Activated CD8-positive, alpha-beta T cell treated with anti-CD3 and anti-CD28 coated beads, Interleukin-2, amount 10 ng/mL, durations not matched to agents 7 days and 5 days (primary cell): ENCODE data around the gene SLC7A10. TPM values are rescaled to one million over a fixed set of nuclear protein-coding genes. Genes with fewer than 3 reads are reported as not detected.
"Not testable (repeated sequence)": the region's sequence is repeated elsewhere in the genome, so short reads cannot be mapped to it uniquely, and the experiment has no call there.

Source experiments
- ATAC-seq: fragments of 150-1000 bp; cut with Tn5 transposase; one replicate; pipeline ENCODE4 v1.10.0; 2021; ENCODE audit warnings: moderate library complexity
- CTCF ChIA-PET: fragments of 350-600 bp; sonication (Branson Sonifier 250); formaldehyde crosslinking; loops from one replicate; lab custom pipeline; 2021; ENCODE audit warnings: antibody characterized with exemption; lab: Charles Lee
- POLR2A ChIA-PET: fragments of 350-600 bp; sonication (Branson Sonifier 250); formaldehyde crosslinking; loops from one replicate; lab custom pipeline; 2021; ENCODE audit warnings: antibody characterized with exemption; lab: Charles Lee
- DNase-seq: peaks from one replicate; pipeline ENCODE4 v3.0.0-alpha.2; 2020
- H3K27ac Mint-ChIP-seq: one replicate; pipeline ENCODE4 v1.8.0; 2021; ENCODE audit warnings: mild to moderate bottlenecking, mixed read lengths
- H3K27me3 Mint-ChIP-seq: one replicate; pipeline ENCODE4 v1.8.0; 2021; ENCODE audit warnings: low read depth, mixed read lengths
- H3K36me3 Mint-ChIP-seq: one replicate; pipeline ENCODE4 v1.8.0; 2021; ENCODE audit warnings: low read depth, mixed read lengths
- H3K4me1 Mint-ChIP-seq: one replicate; pipeline ENCODE4 v1.8.0; 2021; ENCODE audit warnings: low read depth, mixed read lengths
- H3K4me3 Mint-ChIP-seq: one replicate; pipeline ENCODE4 v1.8.0; 2021; ENCODE audit warnings: mild to moderate bottlenecking, mixed read lengths
- H3K9me3 Mint-ChIP-seq: one replicate; pipeline ENCODE4 v1.8.0; 2022; ENCODE audit warnings: mixed read lengths; ENCODE audit not compliant: insufficient read depth
- total RNA-seq, 2 experiments: library from RNA; stranded (reverse); gene quantifications; one replicate each; pipeline ENCODE4 v1.2.3, GENCODE V29; 2021

SLC7A10 gene
- total RNA-seq, 2 experiments from 2014 or later, result not detected

GRCh38 chr19:33234092-33234491 is 8.4 kb upstream of the SLC7A10 start:
- ChIA-PET CTCF (interaction anchor here (1.6 kb wide), 1 partner anchor 140 kb away, joined by 9 read pairs; the partner anchor contains the start of gene CEBPG), POLR2A (no interaction called here)
- ATAC-seq, result no peak
- H3K27ac Mint-ChIP-seq, result no peak overlapping the region
- H3K9me3 Mint-ChIP-seq, result no peaks in the 10 kb centered on the region
- DNase-seq, result no peak
- H3K4me3 Mint-ChIP-seq, result no peak overlapping the region
- no peaks in the 10 kb centered on the region for H3K36me3 Mint-ChIP-seq
- H3K4me1 Mint-ChIP-seq, result no peaks in the 10 kb centered on the region
- H3K27me3 Mint-ChIP-seq, result peaks cover 10% of the 10 kb centered on the region

DNA sequence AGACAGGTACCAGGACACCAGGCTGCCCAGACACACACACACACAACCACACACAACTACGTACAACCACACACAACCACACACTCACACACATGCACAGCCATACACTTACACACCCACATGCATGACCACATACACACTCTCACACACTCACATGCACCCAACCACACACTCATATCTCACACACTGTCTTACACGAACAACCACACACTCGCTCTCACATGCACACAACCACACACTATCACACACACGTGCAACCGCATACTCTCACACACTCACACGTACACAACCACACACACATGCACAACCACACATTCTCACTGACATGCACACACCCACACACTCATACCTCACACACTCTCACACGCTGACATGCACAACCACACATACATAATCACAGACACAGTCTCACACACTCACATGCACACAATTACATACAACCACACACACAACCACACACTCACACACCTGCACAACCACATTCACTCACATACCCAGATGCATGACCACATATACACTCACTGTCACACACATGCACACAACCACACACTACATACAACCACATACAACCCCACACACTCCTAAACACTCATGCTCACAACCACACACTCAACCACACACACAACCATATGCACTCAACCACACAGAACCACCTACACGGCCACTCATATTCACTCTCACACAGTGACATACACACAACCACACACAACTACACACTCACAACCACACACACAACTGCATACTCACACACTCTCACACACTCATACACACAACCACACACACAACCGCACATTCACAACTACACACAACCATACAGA is 7.6 kb upstream of the SLC7A10 start:
- Mint-ChIP-seq H3K27me3 (peaks cover 17% of the 10 kb centered on the region), H3K4me3 (no peak overlapping the region), H3K27ac (no peak overlapping the region), H3K4me1 (no peaks in the 10 kb centered on the region), H3K36me3 (peaks cover 4% of the 10 kb centered on the region), H3K9me3 (peaks cover 6% of the 10 kb centered on the region)
- no peak for ATAC-seq
- CTCF ChIA-PET, result no interaction called here
- DNase-seq, result no peak
- POLR2A ChIA-PET, result no interaction called here

DNA sequence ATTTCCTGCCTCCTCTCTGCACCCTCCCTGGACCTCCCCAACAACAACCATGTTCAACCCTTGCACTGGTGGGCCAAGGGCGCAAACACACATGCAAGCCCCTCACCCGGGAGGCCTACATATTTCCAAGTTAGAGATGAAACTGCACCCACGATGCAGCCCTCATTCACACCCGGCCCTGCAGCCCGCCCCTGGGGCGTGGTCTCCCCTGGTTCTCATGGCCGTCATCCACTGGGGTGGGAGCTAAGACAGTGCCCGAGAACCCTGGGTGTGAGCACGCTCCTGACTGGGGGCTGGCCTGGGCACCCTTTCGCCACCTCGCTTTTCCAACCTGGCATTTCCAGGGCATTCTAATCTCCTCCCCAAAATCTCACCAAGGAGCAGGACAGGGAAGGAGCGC is 7.0 kb upstream of the SLC7A10 start:
- no peak for DNase-seq
- Mint-ChIP-seq H3K4me3 (no peak overlapping the region), H3K27me3 (peaks cover 21% of the 10 kb centered on the region), H3K36me3 (peaks cover 7% of the 10 kb centered on the region), H3K27ac (no peak overlapping the region), H3K4me1 (no peaks in the 10 kb centered on the region), H3K9me3 (peaks cover 11% of the 10 kb centered on the region)
- POLR2A ChIA-PET, result no interaction called here
- no peak for ATAC-seq
- CTCF ChIA-PET, result no interaction called here

DNA sequence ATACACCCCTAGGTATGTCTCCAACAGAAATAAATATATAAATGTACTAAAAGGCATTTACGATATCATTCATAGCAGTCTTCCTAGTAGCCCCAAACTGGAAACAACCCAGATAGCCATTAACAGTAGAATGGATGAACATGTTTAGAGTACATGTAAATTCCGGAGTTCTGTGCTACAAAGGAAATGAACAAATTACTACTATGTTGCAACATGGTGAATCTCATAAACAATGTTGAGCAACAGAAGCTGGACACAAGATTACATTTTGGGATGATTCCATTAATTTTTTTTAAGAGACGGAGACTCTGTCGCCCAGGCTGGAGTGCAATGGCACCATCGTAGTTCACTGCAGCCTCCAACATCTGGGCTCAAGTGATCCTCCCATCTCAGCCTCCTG is 5.9 kb upstream of the SLC7A10 start:
- ChIA-PET CTCF (no interaction called here), POLR2A (no interaction called here)
- DNase-seq, result no peak
- no peaks in the 10 kb centered on the region for H3K4me1 Mint-ChIP-seq
- peaks cover 16% of the 10 kb centered on the region for H3K9me3 Mint-ChIP-seq
- H3K27ac Mint-ChIP-seq, result no peak overlapping the region
- H3K36me3 Mint-ChIP-seq, result peaks cover 12% of the 10 kb centered on the region
- peaks cover 29% of the 10 kb centered on the region for H3K27me3 Mint-ChIP-seq
- H3K4me3 Mint-ChIP-seq, result no peak overlapping the region
- ATAC-seq, result no peak

DNA sequence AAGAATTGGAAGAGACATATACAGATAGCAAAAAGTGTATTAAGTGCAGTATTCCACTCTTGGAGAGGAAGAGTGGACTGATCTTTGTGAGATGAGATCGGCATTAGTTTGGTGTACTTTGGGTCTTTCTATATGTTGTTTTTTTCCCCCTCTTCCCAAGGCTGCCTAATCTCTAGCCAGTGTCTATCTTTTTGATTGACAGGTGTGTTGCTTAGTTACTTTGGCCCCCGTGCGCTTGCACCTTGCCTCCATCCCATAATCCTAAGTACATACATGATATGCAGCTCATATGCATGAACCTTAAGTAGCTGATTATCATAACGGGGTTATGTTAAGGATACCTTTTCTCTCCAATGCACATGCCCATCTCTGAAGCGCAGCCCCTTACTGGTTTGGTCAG is 4.3 kb upstream of the SLC7A10 start:
- H3K27me3 Mint-ChIP-seq, result peaks cover 39% of the 10 kb centered on the region
- peaks cover 16% of the 10 kb centered on the region for H3K9me3 Mint-ChIP-seq
- ChIA-PET CTCF (interaction anchor here (0.6 to 1.3 kb wide), 3 partner anchors 12 to 534 kb away, joined by 3 read pairs; no protein-coding TSS in a partner anchor), POLR2A (no interaction called here)
- H3K4me1 Mint-ChIP-seq, result no peaks in the 10 kb centered on the region
- no peak overlapping the region for H3K4me3 Mint-ChIP-seq
- DNase-seq (no peak), ATAC-seq (no peak)
- H3K36me3 Mint-ChIP-seq, result peaks cover 12% of the 10 kb centered on the region
- no peak overlapping the region for H3K27ac Mint-ChIP-seq

DNA sequence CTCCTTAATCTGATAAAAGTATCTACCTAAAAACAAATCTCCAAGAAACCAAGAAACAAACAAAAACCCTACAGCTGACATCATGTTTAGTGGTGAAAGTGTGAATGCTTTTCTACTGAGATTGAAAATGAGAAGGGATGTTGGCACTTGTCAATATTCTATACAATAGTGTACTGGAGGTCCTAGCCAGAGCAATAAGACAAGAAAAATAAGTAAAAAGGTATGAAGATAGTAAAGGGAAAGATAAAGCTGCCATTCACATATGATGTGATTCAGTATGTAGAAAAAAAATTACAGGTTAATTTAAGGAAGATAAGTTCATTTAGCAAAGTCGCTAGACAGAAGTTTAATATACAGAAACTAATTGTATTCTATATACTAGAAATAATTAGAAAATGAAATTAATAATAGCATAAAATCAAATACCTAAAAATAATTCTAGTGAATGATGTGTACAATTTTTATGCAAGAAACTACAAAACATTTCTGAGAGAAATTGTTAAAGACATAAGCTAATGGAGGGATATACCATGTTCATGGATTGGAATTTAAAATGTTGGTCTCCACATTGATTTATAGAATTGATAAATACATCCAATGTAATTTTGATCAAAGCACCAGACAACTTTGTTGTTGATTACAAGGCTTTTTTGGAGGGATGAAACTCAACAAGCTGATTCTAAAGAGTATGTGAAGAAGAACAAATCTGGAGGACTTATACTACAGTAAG is 2.4 kb upstream of the SLC7A10 start:
- H3K27me3 Mint-ChIP-seq, result peaks cover 49% of the 10 kb centered on the region
- POLR2A ChIA-PET, result no interaction called here
- H3K9me3 Mint-ChIP-seq, result peaks cover 16% of the 10 kb centered on the region
- ATAC-seq, result no peak
- no peak overlapping the region for H3K4me3 Mint-ChIP-seq
- DNase-seq, result no peak
- H3K27ac Mint-ChIP-seq, result no peak overlapping the region
- peaks cover 12% of the 10 kb centered on the region for H3K36me3 Mint-ChIP-seq
- CTCF ChIA-PET, result no interaction called here
- no peaks in the 10 kb centered on the region for H3K4me1 Mint-ChIP-seq

DNA sequence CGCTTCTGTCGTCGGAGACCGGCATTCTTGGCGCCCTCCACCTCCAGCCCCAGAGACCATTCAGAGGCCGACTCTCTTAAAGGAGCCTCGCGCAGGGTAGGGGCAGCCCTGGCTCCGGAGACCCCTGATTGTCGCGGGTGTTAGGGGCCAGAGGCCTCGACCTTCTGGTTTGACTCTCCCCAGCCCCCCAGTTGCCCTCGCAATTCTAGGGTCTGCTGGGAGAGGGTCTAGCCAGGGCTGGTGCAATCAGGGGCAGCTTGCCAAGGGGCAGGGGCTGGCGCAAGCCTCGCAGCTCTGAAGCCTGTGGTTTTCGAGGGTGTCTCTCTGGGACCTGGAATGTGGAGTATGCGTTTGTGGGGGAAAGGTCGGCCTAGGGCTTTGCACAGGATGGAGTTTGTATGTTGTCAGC is 1.6 kb upstream of the SLC7A10 start:
- Mint-ChIP-seq H3K9me3 (peaks cover 16% of the 10 kb centered on the region), H3K4me3 (no peak overlapping the region), H3K27ac (no peak overlapping the region), H3K4me1 (no peaks in the 10 kb centered on the region), H3K27me3 (peaks cover 56% of the 10 kb centered on the region), H3K36me3 (peaks cover 12% of the 10 kb centered on the region)
- DNase-seq (no peak), ATAC-seq (no peak)
- CTCF ChIA-PET, result no interaction called here
- POLR2A ChIA-PET, result no interaction called here

- Mint-ChIP-seq H3K36me3 (peaks cover 12% of the 10 kb centered on the region), H3K4me1 (no peaks in the 10 kb centered on the region), H3K27ac (no peak overlapping the region), H3K27me3 (peaks cover 56% of the 10 kb centered on the region), H3K9me3 (peaks cover 16% of the 10 kb centered on the region), H3K4me3 (no peak overlapping the region)
- ATAC-seq (peak; percentile 56), DNase-seq (no peak)
- CTCF ChIA-PET, result no interaction called here
- POLR2A ChIA-PET, result no interaction called here
Observed at GRCh38 chr19:33226550-33227241, 1.0 kb upstream of the SLC7A10 start.

DNA sequence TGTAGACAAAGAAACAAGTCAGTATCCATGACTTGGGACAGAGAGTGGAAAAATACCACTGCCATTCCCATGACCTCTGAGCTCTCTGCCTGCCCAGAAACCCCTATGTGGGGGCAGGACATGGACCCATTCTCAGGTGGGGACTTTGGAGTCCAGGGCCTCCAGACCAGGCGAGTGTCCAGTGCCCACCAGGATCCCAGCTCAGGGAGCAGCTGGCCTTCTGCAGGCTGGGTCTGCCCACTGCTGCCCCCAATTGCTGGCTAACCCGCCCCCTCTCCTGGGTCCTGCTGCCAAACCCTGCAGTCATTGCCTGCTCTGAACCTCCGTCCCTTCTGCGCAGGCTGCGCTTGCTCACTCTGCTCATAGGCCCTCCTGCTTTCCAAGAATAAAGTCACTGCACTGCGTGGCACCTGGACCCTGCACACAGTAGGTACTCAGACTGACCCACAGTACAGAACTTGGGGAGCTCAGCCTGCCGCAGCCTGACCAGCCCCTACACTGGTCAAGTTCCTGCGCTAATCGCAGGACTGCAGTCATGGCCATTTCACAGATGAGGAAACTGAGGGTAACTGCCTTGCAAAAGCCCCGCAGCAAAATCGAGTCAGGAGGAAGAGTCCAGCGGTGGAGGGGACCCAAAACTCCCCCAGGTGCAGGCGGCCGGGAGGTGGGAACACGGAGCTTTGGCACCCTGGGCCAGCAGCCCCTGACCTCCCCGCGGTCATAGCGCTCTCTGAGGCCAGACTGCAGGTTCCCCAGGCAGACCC is 774 bp downstream of the SLC7A10 start:
- peaks cover 16% of the 10 kb centered on the region for H3K9me3 Mint-ChIP-seq
- peaks cover 49% of the 10 kb centered on the region for H3K27me3 Mint-ChIP-seq
- peaks cover 12% of the 10 kb centered on the region for H3K36me3 Mint-ChIP-seq
- H3K27ac Mint-ChIP-seq, result no peak overlapping the region
- H3K4me1 Mint-ChIP-seq, result no peaks in the 10 kb centered on the region
- H3K4me3 Mint-ChIP-seq, result no peak overlapping the region
- CTCF ChIA-PET, result interaction anchor here (1.2 kb wide), 1 partner anchor 11 kb away, joined by 3 read pairs; no protein-coding TSS in a partner anchor
- no peak for DNase-seq
- POLR2A ChIA-PET, result no interaction called here
- ATAC-seq, result no peak

DNA sequence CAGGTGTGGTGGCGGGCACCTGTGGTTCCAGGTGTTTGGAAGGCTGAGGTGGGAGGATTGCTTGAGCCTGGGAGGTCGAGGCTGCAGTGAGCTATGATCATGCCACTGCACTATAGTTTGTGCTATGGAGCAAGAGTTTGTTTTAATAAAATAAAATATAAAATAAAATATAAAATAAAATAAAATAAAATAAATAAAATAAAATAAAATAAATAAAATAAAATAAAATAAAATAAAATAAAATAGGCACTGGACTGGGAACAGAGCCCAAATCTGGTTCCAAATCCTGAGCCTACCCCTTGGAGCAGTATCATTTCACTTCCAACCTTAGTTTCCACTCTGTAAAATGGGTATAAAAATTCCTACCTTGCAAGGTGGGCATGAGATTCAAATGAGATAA is 3.4 kb downstream of the SLC7A10 start:
- H3K4me3 Mint-ChIP-seq, DNase-seq, H3K4me1 Mint-ChIP-seq, H3K36me3 Mint-ChIP-seq, H3K9me3 Mint-ChIP-seq, CTCF ChIA-PET, POLR2A ChIA-PET, ATAC-seq, H3K27ac Mint-ChIP-seq: not testable (repeated sequence)
- peaks cover 31% of the 10 kb centered on the region for H3K27me3 Mint-ChIP-seq

DNA sequence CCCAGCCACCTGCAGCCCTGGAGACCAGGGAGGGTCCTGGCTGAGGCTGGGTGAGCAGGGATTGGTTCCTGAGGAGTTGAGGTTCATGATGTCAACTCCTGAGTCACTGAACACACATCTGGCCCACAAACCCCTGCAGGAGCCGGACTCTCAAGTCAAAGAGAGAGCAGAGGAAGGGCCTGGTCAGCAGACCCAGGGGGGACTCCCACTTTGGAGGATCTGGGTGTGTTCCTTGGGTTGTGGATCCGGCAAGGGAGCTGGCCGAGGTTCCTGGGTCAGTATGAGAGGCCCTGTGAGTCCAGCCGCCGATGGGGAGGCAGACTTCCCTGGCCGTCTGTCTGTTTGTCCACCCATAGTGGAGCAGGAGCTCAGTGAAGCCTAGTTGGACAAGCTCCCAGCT is 4.0 kb downstream of the SLC7A10 start:
- no peaks in the 10 kb centered on the region for H3K36me3 Mint-ChIP-seq
- H3K27ac Mint-ChIP-seq, result no peak overlapping the region
- ATAC-seq (no peak), DNase-seq (no peak)
- no peaks in the 10 kb centered on the region for H3K9me3 Mint-ChIP-seq
- POLR2A ChIA-PET, result no interaction called here
- H3K4me1 Mint-ChIP-seq, result no peaks in the 10 kb centered on the region
- H3K27me3 Mint-ChIP-seq, result peaks cover 28% of the 10 kb centered on the region
- H3K4me3 Mint-ChIP-seq, result no peak overlapping the region
- CTCF ChIA-PET, result interaction anchor here (0.6 kb wide), 1 partner anchor 86 kb away, joined by 3 read pairs; no protein-coding TSS in a partner anchor
